ENCODE data around the gene MBD5. TPM values are rescaled to one million over a fixed set of nuclear protein-coding genes. Genes with fewer than 3 reads are reported as not detected.

The MBD5 gene
- total RNA-seq, 1 donor from 2014 or later: 8.3 TPM

GRCh38 chr2:148317598-148317997, 296.7 kb downstream of the MBD5 start:
- Histone ChIP-seq H3K36me3 (peaks cover 0 to 7% of the 10 kb centered on the region in 2 donors), H3K9me3 (no peaks in the 10 kb centered on the region), H3K27ac (no peak overlapping the region), H3K4me3 (no peak overlapping the region), H3K4me1 (no peaks in the 10 kb centered on the region), H3K27me3 (no peaks in the 10 kb centered on the region)
- TF ChIP-seq CTCF (IDR thresholded peaks at IDR 0.05): no peak
- intact Hi-C loops (cut with DNase I): no loop called here
- DNase-seq (ENCODE audit: low spot score in 2 of 2): no peak

- H3K9me3 ChIP-seq: peaks cover 0 to 9% of the 10 kb centered on the region in 2 donors
- H3K4me3 ChIP-seq: no peak overlapping the region
- no peak for DNase-seq (ENCODE audit: low spot score in 2 of 2)
- intact Hi-C loops (cut with DNase I): no loop called here
- TF ChIP-seq CTCF (IDR thresholded peaks at IDR 0.05): no peak
- no peaks in the 10 kb centered on the region for H3K27me3 ChIP-seq
- peaks cover 3 to 7% of the 10 kb centered on the region in 2 donors for H3K36me3 ChIP-seq
- H3K27ac ChIP-seq: no peak overlapping the region
- no peaks in the 10 kb centered on the region for H3K4me1 ChIP-seq
These were observed 317.6 kb downstream of the MBD5 start for GRCh38 chr2:148338541-148338940.

- H3K4me1 ChIP-seq: no peaks in the 10 kb centered on the region
- H3K9me3 ChIP-seq: peaks cover 0 to 12% of the 10 kb centered on the region in 2 donors
- no peak overlapping the region for H3K4me3 ChIP-seq
- DNase-seq (ENCODE audit: low spot score in 2 of 2): no peak
- no peaks in the 10 kb centered on the region for H3K27me3 ChIP-seq
- no peak overlapping the region for H3K27ac ChIP-seq
- intact Hi-C loops (cut with DNase I): no loop called here
- no peak for TF ChIP-seq CTCF (IDR thresholded peaks at IDR 0.05)
- peaks cover 3 to 7% of the 10 kb centered on the region in 2 donors for H3K36me3 ChIP-seq
These were observed 321.2 kb downstream of the MBD5 start for GRCh38 chr2:148342086-148342485.

- intact Hi-C loops (cut with DNase I): no loop called here
- H3K9me3 ChIP-seq: peaks cover 0 to 6% of the 10 kb centered on the region in 2 donors
- H3K4me3 ChIP-seq: no peak overlapping the region
- H3K27ac ChIP-seq: no peak overlapping the region
- no peaks in the 10 kb centered on the region for H3K36me3 ChIP-seq
- TF ChIP-seq CTCF (IDR thresholded peaks at IDR 0.05): no peak
- H3K4me1 ChIP-seq: no peaks in the 10 kb centered on the region
- DNase-seq (ENCODE audit: low spot score in 2 of 2): no peak
- H3K27me3 ChIP-seq: no peaks in the 10 kb centered on the region
These were observed 329.3 kb downstream of the MBD5 start for GRCh38 chr2:148350199-148350598.

- Histone ChIP-seq H3K4me1 (no peaks in the 10 kb centered on the region), H3K4me3 (no peak overlapping the region), H3K27me3 (no peaks in the 10 kb centered on the region), H3K36me3 (no peaks in the 10 kb centered on the region), H3K9me3 (peaks cover 0 to 15% of the 10 kb centered on the region in 2 donors), H3K27ac (no peak overlapping the region)
- intact Hi-C loops (cut with DNase I): no loop called here
- no peak for DNase-seq (ENCODE audit: low spot score in 2 of 2)
- no peak for TF ChIP-seq CTCF (IDR thresholded peaks at IDR 0.05)
These were observed 330.7 kb downstream of the MBD5 start for GRCh38 chr2:148351437-148352143.

Measured in ascending aorta (tissue), 2 donors.